CD4-positive, alpha-beta T cell treated with Interleukin-6 for 4 hours (primary cell): ENCODE results near the gene DBT.

Experiments used
- DNase-seq: peaks from one replicate; pipeline ENCODE4 v3.0.0-alpha.2; 2020; ENCODE audit warnings: mixed read lengths

DBT gene

DNA sequence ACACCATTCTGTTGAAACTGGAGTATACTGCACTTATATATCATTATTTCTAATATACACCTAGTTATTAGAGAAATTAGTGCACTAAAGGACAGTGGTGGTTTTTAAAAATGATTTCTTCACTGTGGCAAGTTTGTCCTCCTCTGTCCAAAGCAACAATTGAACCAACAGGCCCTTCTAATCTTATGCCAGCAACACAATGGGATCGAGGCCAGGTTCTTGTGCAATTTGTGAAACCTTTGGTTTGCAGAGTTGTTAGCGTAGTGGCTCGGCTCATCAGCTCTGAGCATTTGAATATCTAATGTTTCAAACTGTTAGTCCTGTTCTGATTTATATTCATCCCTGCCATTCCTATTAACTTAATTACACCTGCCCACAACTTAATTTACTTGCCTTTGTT lies 61.7 kb downstream of the DBT start:
- no peak for DNase-seq

GRCh38 chr1:100184536-100184935 lies 65.1 kb downstream of the DBT start:
- no peak for DNase-seq

DNA sequence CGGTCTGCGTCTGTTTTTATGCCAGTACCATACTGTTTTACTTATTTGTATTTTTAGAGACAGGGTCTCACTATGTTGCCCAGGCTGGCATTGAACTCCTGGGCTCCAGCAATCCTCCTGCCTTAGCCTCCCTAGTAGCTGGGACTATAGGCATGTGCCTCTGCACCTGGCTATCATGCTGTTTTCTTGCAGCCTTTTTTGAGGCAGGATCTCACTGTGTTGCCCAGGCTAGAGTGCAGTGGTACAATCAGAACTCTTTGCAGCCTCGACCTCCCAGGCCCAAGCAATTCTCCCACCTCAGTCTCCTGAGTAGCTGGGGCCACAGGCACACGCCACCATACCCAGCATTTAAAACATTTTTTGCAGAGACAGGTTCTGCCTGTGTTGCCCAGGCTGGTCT lies 66.3 kb downstream of the DBT start:
- no peak for DNase-seq

DNA sequence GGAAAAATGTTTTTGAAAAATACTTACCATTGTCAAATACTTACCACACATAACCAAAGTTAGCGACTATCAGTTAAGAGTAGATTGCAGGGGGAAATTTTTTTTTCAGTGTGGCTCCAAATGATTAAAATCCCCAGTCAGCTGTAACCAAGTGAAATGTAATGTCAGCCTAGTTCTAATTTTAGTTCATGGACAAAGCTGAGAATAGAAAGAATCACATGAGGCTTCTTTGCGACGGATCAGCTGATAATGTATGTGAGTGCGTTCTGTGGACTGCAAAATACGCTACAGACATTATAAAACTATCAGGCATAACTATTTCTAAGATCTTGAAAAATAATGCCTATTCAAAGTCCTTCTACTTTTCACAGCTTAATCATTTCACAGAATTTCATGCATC lies 71.5 kb downstream of the DBT start, which contains the start of gene LRRC39:
Gene LRRC39 (minus strand): TSS at position 166 of the 400 bp plus-strand sequence. CDS start 9,740 bp downstream, outside the sequence.
- no peak for DNase-seq

DNA sequence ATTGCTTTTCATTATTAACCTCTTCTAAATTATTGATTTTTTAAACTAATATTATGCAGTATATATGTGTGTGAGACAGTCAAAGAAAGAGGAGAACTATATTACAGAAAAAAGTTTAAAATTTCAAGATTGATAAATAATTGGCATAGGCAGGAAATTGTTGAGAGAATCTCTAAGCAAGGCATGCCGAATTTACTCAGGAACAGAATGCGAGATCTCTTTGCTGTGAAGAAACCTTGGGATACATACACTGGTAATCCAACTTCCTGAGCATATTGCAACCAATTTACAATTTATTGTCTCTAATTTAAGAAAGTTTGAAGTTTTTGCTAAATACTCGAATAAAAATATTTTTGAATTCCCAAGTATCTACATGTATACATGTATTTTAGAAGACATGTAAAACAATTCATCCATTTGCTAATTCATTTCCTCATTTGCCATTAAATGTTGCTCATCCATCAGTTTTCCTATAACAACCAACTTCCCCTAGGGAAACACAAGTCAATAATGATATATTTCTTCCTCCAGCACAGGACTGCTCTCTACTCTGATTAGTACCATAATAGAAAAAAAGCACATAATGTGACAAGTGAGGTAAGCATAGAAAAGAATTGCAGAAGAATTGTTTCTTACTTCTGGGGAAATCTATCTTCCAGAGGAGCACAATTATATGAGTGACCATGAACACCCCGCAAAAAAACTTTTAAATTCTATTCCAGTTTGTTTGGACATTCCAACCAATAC lies 72.2 kb downstream of the DBT start:
- DNase-seq, result no peak

DNA sequence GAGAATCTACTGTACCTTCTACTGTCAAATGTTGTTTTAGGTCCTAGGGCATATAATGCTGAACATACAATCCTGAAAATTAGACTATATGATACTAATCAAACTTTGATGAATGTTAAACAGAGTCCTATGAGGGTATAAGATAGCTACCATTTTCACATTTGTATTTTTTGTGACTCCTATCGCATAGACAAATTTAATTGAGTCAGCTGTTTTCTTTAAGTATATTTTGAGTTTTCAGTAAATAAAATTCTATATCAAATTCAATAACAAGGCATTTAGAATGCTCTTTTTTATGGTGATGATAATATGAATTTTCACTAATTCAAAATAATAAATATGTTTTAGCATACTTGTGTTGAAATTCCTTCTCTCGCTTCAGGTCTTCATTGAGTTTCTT lies 81.6 kb downstream of the DBT start:
- DNase-seq, result no peak

- no peak for DNase-seq
These were observed 84.9 kb downstream of the DBT start for GRCh38 chr1:100164702-100165101.

DNA sequence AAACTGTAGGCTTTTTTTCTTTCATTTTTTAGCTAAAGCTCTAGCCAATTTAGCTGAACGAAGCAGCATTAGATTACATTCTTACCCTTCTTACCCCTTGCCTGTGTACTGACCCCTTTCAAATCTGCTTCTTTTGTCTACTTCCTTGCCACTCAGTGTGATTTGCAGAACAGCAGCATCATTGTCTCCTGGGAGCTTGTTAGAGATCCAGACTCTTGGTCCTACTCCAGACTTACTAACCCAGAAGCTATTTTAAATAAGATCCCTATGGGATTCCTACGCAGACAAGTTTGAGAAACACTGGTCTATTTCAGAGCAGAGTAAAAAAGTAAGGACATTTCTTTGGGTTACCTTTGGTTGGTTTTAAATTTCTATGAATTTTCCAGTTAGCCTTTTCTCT lies 85.4 kb downstream of the DBT start:
- no peak for DNase-seq

- DNase-seq, result no peak
These were observed 86.8 kb downstream of the DBT start for GRCh38 chr1:100162881-100163280.

- no peak for DNase-seq
These were observed 97.4 kb downstream of the DBT start for GRCh38 chr1:100152271-100152670.

DNA sequence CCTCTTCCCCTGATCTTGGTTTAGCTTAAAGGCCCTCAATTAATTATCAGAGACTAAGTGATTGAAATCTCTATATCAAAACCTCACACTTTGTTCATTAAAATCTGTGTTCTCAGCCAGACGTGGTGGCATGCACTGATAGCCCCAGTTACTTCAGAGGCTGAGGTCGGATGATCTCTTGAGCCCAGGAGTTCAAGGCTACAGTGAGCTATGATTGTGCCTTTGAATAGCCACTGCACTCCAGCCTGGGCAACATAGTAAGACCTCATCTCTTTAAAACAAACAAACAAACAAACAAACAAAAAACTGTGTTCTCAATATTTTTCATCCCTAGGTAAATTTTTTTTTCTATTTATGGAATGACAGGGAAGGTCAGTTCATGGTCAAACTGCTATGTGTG lies 98.0 kb downstream of the DBT start:
- DNase-seq, result no peak

- DNase-seq, result no peak
These were observed 101.8 kb downstream of the DBT start for GRCh38 chr1:100147875-100148274.

- no peak for DNase-seq
These were observed 102.7 kb downstream of the DBT start for GRCh38 chr1:100146958-100147357.

DNA sequence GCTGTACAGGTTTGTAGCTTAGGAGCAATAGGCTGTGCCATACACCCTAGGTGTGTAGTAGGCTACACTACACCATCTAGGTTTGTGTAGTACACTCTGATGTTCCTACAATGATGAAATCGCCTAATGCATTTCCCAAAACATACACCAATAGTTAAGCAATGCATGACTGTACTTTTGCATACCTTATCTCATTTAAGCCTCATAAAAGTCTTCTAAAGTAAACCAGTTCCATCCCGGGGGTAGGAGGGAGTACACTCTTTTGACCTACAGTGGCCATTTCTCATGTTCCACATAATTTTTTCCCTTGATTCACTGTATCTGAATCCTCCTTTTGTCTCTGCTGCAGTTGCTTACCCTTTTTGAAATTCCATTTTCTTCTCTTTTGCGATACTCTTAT lies 104.5 kb downstream of the DBT start:
- no peak for DNase-seq

GRCh38 chr1:100142343-100142742 lies 107.3 kb downstream of the DBT start:
- DNase-seq, result no peak

GRCh38 chr1:100141192-100141591 lies 108.4 kb downstream of the DBT start:
- no peak for DNase-seq

GRCh38 chr1:100137602-100138001 lies 112.0 kb downstream of the DBT start:
- DNase-seq, result no peak
